HepG2 (cell line): Measurements from ENCODE around the gene CCDC57. TPM values are rescaled to one million over a fixed set of nuclear protein-coding genes. Genes with fewer than 3 reads are reported as not detected.

Experiments used
- ATF4 ChIP-seq, 2 experiments: fragments of 450-650 bp in 1 of 2; sonication (generic) in 1 of 2; formaldehyde crosslinking; IDR thresholded peaks; 2 replicates each; pipeline versions ENCODE4 v1.5.0 to v1.8.0; 2020 to 2022; ENCODE audit warnings: mild to moderate bottlenecking in 1 of 2, missing genetic modification reagents in 1 of 2
- ATF7-NPFF ChIP-seq: sonication (generic); formaldehyde crosslinking; IDR thresholded peaks from 2 replicates; pipeline ENCODE4 v1.8.1; 2023; ENCODE audit warnings: mild to moderate bottlenecking, low read depth, missing genetic modification reagents, moderate library complexity
- GABPB1 ChIP-seq: IDR thresholded peaks from 2 replicates; pipeline ENCODE4 v1.6.1; 2016; ENCODE audit warnings: mild to moderate bottlenecking, missing genetic modification reagents, moderate library complexity, missing compliant biosample characterization
- JDP2 ChIP-seq: sonication (generic); formaldehyde crosslinking; IDR thresholded peaks from 2 replicates; pipeline ENCODE4 v1.8.1; 2022; ENCODE audit warnings: missing genetic modification reagents, borderline replicate concordance
- PPARG ChIP-seq: conservative IDR thresholded peaks from 2 replicates; pipeline ENCODE4 v1.6.1; 2016; ENCODE audit warnings: missing biosample characterization, missing genetic modification reagents
- PRDM15 ChIP-seq: sonication (generic); formaldehyde crosslinking; IDR thresholded peaks from 2 replicates; pipeline ENCODE4 v1.4.0; 2020; ENCODE audit warnings: missing genetic modification reagents
- SMAD1 ChIP-seq: sonication (generic); formaldehyde crosslinking; IDR thresholded peaks from 2 replicates; pipeline ENCODE4 v1.4.0; 2020; ENCODE audit warnings: missing genetic modification reagents, low read depth, mild to moderate bottlenecking, borderline replicate concordance
- SRSF1 ChIP-seq: fragments of 200-400 bp; formaldehyde crosslinking; optimal IDR thresholded peaks from 2 replicates; pipeline ENCODE3; 2017; ENCODE audit warnings: mild to moderate bottlenecking, low read depth, low read length, moderate library complexity
- TRIM24 ChIP-seq: sonication (generic); formaldehyde crosslinking; IDR thresholded peaks from 2 replicates; pipeline ENCODE4 v1.8.0; 2022; ENCODE audit warnings: mild to moderate bottlenecking, missing genetic modification reagents
- ZFX ChIP-seq: sonication (generic); formaldehyde crosslinking; IDR thresholded peaks from 2 replicates; pipeline ENCODE4 v1.4.0; 2020; ENCODE audit warnings: mild to moderate bottlenecking, low read depth, missing genetic modification reagents, moderate library complexity
- ZNF276 ChIP-seq: sonication (generic); formaldehyde crosslinking; IDR thresholded peaks from 2 replicates; pipeline ENCODE4 v1.4.0; 2020; ENCODE audit warnings: mild to moderate bottlenecking, low read depth, missing genetic modification reagents
- ZNF891 ChIP-seq: sonication (generic); formaldehyde crosslinking; IDR thresholded peaks from 2 replicates; pipeline ENCODE4 v1.5.0; 2020; ENCODE audit warnings: mild to moderate bottlenecking, missing genetic modification reagents
- polyA plus RNA-seq, 8 experiments: library from polyadenylated mRNA; depleted of rRNA in 3 of 8; stranded (reverse) in 7 of 8; unstranded in 1 of 8; fragments of >200 nt; fragmentation: Illumina TruSeq in 4 of 8; extraction: Trizol in 4 of 8; gene quantifications; 2 replicates each; pipeline versions ENCODE4 v1.2.1 to v1.2.3, GENCODE V29; 2011 to 2016; ENCODE audit warnings: low read depth in 4 of 8, missing spikeins in 1 of 8, mixed read lengths in 1 of 8; ENCODE audit not compliant: insufficient read depth in 1 of 8
- total RNA-seq, 5 experiments: library from RNA; depleted of rRNA; stranded (reverse); fragments of >200 nt; fragmentation: Illumina TruSeq; extraction: Trizol; gene quantifications; 2 replicates each; pipeline ENCODE4 v1.2.3, GENCODE V29; 2016; ENCODE audit warnings: low read depth in 1 of 5
- TF ChIP-seq, protein P1 (sequence below): sonication (generic); formaldehyde crosslinking; IDR thresholded peaks from 2 replicates; pipeline ENCODE4 v1.5.1; 2020; ENCODE audit warnings: missing genetic modification reagents, mild to moderate bottlenecking, borderline replicate concordance
- TF ChIP-seq, protein P2 (sequence below): sonication (generic); formaldehyde crosslinking; IDR thresholded peaks from 2 replicates; pipeline ENCODE4 v1.8.0; 2022; ENCODE audit warnings: missing genetic modification reagents, low read depth, mild to moderate bottlenecking, borderline replicate concordance
- TF ChIP-seq, protein P3 (sequence below): sonication (generic); formaldehyde crosslinking; IDR thresholded peaks from 2 replicates; pipeline ENCODE4 v1.5.0; 2020; ENCODE audit warnings: mild to moderate bottlenecking, missing genetic modification reagents, moderate library complexity

The CCDC57 gene
- total and polyA plus RNA-seq, 2 of the 13 experiments (the other 11 are each of a cell fraction or from before 2014, with no cell fraction given): 59.3 to 59.9 TPM

DNA sequence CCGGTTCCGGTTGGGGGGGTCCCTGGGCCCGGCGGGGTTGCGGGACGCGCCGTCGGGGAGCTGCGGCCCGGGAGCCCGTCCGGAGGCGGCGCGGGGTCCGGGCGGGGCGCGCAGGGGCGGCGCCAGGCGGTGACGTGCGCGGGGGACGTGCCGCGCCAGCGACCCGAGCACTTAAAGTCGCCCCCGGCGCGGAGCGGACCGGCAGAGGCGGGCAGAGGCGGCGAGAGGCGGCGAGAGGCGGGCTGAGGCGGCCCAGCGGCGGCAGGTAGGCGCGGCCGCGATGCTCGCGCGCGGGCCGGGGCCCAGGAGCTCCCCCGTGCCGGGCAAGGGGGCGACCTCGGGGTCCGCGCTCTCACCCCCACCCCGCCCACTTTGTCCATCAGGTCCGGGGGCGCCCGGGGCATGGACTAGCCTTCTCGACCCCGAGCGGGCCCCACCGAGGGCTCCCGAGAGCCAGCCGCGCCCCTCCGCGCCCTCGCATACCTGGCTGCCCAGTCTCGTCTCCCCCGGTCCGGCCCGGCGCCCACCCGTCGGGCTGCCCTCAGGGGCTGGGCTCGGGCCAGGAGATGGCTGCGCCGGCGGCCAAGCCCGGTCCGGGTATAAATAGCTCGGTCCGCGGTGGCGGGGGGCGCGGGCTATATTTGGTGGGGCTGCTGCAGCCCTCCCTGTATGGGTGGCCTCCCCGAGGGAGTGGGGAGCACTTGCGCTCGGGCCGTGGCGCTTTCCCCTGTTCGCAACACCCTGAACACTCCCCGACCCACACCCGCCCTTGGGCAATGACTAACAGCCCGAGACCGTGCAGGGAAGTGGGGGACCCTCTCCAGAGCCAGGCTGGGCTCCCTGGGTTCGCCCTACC, 16.4 kb upstream of the CCDC57 start, which contains the start of gene SLC16A3 (continued):
- TF ChIP-seq, protein P1, sequence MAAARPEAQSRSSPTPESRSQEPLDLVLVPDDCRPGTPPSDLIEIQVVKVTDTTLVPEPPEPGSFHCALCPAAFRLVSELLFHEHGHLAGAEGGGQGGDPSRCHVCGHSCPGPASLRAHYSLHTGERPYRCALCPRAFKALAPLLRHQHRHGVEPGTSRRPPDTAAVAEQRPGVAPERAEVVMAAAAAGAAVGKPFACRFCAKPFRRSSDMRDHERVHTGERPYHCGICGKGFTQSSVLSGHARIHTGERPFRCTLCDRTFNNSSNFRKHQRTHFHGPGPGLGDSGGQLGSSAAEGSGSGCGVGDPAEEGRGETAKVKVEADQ: 0 out of 2 replicates have a peak, but pooled peaks have one; percentile 6
- TF ChIP-seq ATF7-NPFF (CRISPR knock-in tag) (0 out of 2 replicates have a peak, but pooled peaks have one; percentile 83), GABPB1 (CRISPR knock-in tag) (no peak; the same call in 1 of the 2 replicates), JDP2 (CRISPR knock-in tag) (no peak), ZNF276 (CRISPR knock-in tag) (no peak), ZNF891 (CRISPR knock-in tag) (0 out of 2 replicates have a peak, but pooled peaks have one; percentile 6), ATF4 (CRISPR knock-in tag; IDR thresholded peaks at IDR 0.05) (no peak), ZFX (CRISPR knock-in tag) (no peak), SMAD1 (CRISPR knock-in tag) (peak; percentile 27; the same call in 1 of the 2 replicates), PPARG (no peak), TRIM24 (CRISPR knock-in tag) (no peak), SRSF1 (no peak), PRDM15 (CRISPR knock-in tag) (no peak; the same call in 1 of the 2 replicates)
- TF ChIP-seq, protein P2, sequence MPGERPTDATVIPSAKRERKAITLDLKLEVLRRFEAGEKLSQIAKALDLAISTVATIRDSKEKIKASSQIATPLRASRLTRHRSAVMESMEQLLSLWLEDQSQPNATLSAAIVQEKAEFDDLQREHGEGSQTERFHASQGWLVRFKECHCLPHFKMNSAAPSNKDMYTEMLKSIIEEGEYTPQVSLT (CRISPR knock-in tag): no peak
- TF ChIP-seq, protein P3, sequence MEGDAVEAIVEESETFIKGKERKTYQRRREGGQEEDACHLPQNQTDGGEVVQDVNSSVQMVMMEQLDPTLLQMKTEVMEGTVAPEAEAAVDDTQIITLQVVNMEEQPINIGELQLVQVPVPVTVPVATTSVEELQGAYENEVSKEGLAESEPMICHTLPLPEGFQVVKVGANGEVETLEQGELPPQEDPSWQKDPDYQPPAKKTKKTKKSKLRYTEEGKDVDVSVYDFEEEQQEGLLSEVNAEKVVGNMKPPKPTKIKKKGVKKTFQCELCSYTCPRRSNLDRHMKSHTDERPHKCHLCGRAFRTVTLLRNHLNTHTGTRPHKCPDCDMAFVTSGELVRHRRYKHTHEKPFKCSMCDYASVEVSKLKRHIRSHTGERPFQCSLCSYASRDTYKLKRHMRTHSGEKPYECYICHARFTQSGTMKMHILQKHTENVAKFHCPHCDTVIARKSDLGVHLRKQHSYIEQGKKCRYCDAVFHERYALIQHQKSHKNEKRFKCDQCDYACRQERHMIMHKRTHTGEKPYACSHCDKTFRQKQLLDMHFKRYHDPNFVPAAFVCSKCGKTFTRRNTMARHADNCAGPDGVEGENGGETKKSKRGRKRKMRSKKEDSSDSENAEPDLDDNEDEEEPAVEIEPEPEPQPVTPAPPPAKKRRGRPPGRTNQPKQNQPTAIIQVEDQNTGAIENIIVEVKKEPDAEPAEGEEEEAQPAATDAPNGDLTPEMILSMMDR: no peak
